Left lung (tissue), 10 donors: ENCODE measurements around the gene PLXNA3. TPM values are rescaled to one million over a fixed set of nuclear protein-coding genes. Genes with fewer than 3 reads are reported as not detected.

Source experiments
- ATAC-seq: fragments of 200-7000 bp; cut with Tn5 transposase; one replicate; pipeline ENCODE4 v1.9.1; 2020; ENCODE audit warnings: moderate library complexity
- DNase-seq, 4 donors: peaks; one replicate each; pipeline ENCODE4 v3.0.0-alpha.2; 2013 to 2020
- H3K27ac ChIP-seq, 2 donors: fragments of 200-600 bp; sonication (generic) in 1 of 2; one replicate each; pipeline versions ENCODE4 v1.5.0 to v1.8.0; 2020 to 2021
- H3K27me3 ChIP-seq, 2 donors: fragments of 200-600 bp; sonication (generic) in 1 of 2; one replicate each; pipeline versions ENCODE4 v1.5.0 to v1.8.0; 2020 to 2021
- H3K36me3 ChIP-seq, 2 donors: fragments of 200-600 bp; sonication (generic) in 1 of 2; one replicate each; pipeline versions ENCODE4 v1.5.0 to v1.8.0; 2020 to 2021
- H3K4me1 ChIP-seq, 2 donors: fragments of 200-600 bp; one replicate each; pipeline ENCODE4 v1.8.0; 2021
- H3K4me3 ChIP-seq, 2 donors: fragments of 200-600 bp; sonication (generic) in 1 of 2; one replicate each; pipeline versions ENCODE4 v1.5.0 to v1.8.0; 2020 to 2021; ENCODE audit warnings: mild to moderate bottlenecking in 1 of 2
- H3K9me3 ChIP-seq, 2 donors: fragments of 200-600 bp; sonication (generic) in 1 of 2; one replicate each; pipeline versions ENCODE4 v1.5.0 to v1.8.0; 2020 to 2021
- intact Hi-C, 2 donors: fragments of 100-400 bp; cut with DNase I; formaldehyde crosslinking; loops; one replicate each; pipeline versions ENCODE4 v1.11.2 to v1.14.2; 2022
- polyA plus RNA-seq, 6 donors: library from polyadenylated mRNA; unstranded; fragments of 120-200 nt; gene quantifications; one replicate each; pipeline ENCODE4 v1.2.1, GENCODE V29; 2013; ENCODE audit not compliant: insufficient read length in 6 of 6
- total RNA-seq, 2 donors: library from RNA; stranded (reverse); fragmentation: NEBNext Ultra II Directional; extraction: Animal tissue kit (Norgen Biotek cat#: 25700); gene quantifications; one replicate each; pipeline ENCODE4 v1.2.1, GENCODE V29; 2021
- TF ChIP-seq, protein P1 (sequence below), 2 donors: fragments of 200-600 bp; sonication (generic) in 1 of 2; IDR thresholded peaks; one replicate each; pipeline versions ENCODE4 v1.5.0 to v1.8.0; 2021; ENCODE audit warnings: antibody characterized with exemption in 2 of 2
- donor health status: DM: no; HTN: yes; CAD: no.
- donor health status: DM: no; HTN: no; CAD: no.

PLXNA3 gene
- total and polyA plus RNA-seq, 8 donors: 48.7 to 83.6 (median 60.9) TPM

DNA sequence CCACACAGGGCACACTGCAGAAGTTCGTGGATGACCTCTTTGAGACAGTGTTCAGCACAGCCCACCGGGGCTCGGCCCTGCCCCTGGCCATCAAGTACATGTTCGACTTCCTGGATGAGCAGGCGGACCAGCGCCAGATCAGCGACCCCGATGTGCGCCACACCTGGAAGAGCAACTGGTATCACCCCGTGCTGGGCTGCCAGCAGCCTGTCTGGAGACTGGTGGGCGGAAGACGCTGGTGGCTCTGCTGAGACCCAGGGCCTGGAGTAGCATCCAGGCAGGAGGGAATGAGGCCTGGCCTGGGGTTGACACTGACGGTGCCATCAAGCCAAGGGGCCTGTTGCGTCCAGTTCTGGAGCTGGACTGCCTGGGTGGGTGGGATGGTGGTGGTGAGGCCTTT is 12.4 kb downstream of the PLXNA3 start:
- no peak overlapping the region for H3K4me3 ChIP-seq
- intact Hi-C loops: no loop called here
- H3K4me1 ChIP-seq: no peaks in the 10 kb centered on the region
- TF ChIP-seq, protein P1, sequence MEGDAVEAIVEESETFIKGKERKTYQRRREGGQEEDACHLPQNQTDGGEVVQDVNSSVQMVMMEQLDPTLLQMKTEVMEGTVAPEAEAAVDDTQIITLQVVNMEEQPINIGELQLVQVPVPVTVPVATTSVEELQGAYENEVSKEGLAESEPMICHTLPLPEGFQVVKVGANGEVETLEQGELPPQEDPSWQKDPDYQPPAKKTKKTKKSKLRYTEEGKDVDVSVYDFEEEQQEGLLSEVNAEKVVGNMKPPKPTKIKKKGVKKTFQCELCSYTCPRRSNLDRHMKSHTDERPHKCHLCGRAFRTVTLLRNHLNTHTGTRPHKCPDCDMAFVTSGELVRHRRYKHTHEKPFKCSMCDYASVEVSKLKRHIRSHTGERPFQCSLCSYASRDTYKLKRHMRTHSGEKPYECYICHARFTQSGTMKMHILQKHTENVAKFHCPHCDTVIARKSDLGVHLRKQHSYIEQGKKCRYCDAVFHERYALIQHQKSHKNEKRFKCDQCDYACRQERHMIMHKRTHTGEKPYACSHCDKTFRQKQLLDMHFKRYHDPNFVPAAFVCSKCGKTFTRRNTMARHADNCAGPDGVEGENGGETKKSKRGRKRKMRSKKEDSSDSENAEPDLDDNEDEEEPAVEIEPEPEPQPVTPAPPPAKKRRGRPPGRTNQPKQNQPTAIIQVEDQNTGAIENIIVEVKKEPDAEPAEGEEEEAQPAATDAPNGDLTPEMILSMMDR (IDR thresholded peaks at IDR 0.05): no peak
- DNase-seq (peak in 1 of 4 donors; percentile 10), ATAC-seq (no peak)
- H3K9me3 ChIP-seq: no peaks in the 10 kb centered on the region
- no peak overlapping the region for H3K27ac ChIP-seq
- peaks cover 0 to 69% of the 10 kb centered on the region in 2 donors for H3K36me3 ChIP-seq
- no peaks in the 10 kb centered on the region for H3K27me3 ChIP-seq

- ATAC-seq (no peak), DNase-seq (no peak)
- no peaks in the 10 kb centered on the region for H3K27me3 ChIP-seq
- no peaks in the 10 kb centered on the region for H3K4me1 ChIP-seq
- H3K4me3 ChIP-seq: no peak overlapping the region
- intact Hi-C loops: no loop called here
- no peak overlapping the region for H3K27ac ChIP-seq
- peaks cover 0 to 63% of the 10 kb centered on the region in 2 donors for H3K36me3 ChIP-seq
- TF ChIP-seq, protein P1 (IDR thresholded peaks at IDR 0.05): no peak
- H3K9me3 ChIP-seq: no peaks in the 10 kb centered on the region
These were observed 13.0 kb downstream of the PLXNA3 start for GRCh38 chrX:154470914-154471568.

DNA sequence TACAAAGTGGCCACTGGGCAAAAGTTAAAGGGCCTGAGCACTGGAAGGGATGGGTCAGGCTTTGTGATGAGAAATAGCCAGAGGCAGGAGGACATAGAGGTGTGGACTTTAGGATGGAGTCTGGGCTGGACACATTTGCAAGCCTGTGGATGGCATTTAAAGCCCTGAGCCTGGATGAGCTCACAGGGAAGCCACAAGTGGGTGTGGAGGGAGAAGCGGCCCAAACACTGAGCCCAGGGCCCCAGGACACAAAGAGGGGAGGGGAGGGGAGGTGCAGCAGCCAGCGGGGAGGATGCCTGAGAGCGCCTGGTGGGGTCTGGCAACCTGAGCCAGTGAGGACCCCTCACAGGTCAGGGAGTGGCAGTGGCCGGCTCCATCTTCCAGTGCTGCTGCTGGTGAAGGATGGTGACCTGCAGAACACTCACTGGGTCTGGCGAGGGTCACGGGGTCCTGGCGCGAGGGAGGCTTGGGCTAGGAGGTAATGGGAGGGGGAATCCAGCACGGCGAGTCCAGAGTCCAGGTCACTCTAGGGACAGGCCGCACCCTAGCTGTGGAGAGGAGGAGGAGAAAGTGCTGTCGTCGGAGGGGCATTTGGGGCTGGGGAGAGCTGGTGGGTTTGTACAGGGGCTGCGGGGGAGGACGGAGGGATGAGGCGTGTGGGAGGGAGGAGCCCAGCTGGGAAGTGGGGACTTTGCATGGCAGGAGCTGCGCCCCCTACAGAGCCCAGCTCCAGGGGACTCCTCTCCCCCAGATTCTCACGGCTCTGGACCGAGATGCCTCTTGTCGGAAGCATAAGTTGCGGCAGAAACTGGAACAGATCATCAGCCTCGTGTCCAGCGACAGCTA is 14.0 kb downstream of the PLXNA3 start:
- Histone ChIP-seq H3K4me1 (no peaks in the 10 kb centered on the region), H3K36me3 (peaks cover 0 to 52% of the 10 kb centered on the region in 2 donors), H3K27me3 (no peaks in the 10 kb centered on the region), H3K9me3 (no peaks in the 10 kb centered on the region), H3K4me3 (no peak overlapping the region), H3K27ac (no peak overlapping the region)
- TF ChIP-seq, protein P1 (IDR thresholded peaks at IDR 0.05): no peak
- no peak for ATAC-seq
- intact Hi-C loops: no loop called here
- no peak for DNase-seq

GRCh38 chrX:154472685-154473632 is 14.9 kb downstream of the PLXNA3 start:
- H3K4me1 ChIP-seq: peaks cover 0 to 2% of the 10 kb centered on the region in 2 donors
- intact Hi-C loops: no loop called here
- ATAC-seq (no peak), DNase-seq (no peak)
- no peaks in the 10 kb centered on the region for H3K9me3 ChIP-seq
- H3K36me3 ChIP-seq: peaks cover 0 to 45% of the 10 kb centered on the region in 2 donors
- H3K27me3 ChIP-seq: no peaks in the 10 kb centered on the region
- H3K27ac ChIP-seq: no peak overlapping the region
- TF ChIP-seq, protein P1 (IDR thresholded peaks at IDR 0.05): no peak
- no peak overlapping the region for H3K4me3 ChIP-seq
